Tibial nerve (tissue), 4 donors: Measurements from ENCODE around the gene CD82. TPM values are rescaled to one million over a fixed set of nuclear protein-coding genes. Genes with fewer than 3 reads are reported as not detected.

ENCODE experiments used
- DNase-seq, 2 donors: peaks; one replicate each; pipeline ENCODE4 v3.0.0-alpha.2; 2019; ENCODE audit warnings: low spot score in 2 of 2
- H3K27ac ChIP-seq, 4 donors: fragments of 200-600 bp; sonication (generic) in 3 of 4; one replicate each; pipeline ENCODE4 v1.5.1; 2017 to 2019; ENCODE audit warnings: mild to moderate bottlenecking in 1 of 4
- H3K27me3 ChIP-seq, 2 donors: fragments of 200-600 bp; sonication (generic) in 1 of 2; one replicate each; pipeline versions ENCODE4 v1.5.1 to v1.6.0; 2017 to 2019
- H3K36me3 ChIP-seq, 3 donors: fragments of 200-600 bp; sonication (generic); one replicate each; pipeline ENCODE4 v1.5.1; 2018 to 2019
- H3K4me1 ChIP-seq, 4 donors: fragments of 200-600 bp; sonication (generic) in 3 of 4; one replicate each; pipeline ENCODE4 v1.5.1; 2017 to 2019
- H3K4me3 ChIP-seq, 4 donors: fragments of 200-600 bp; sonication (generic) in 3 of 4; one replicate each; pipeline ENCODE4 v1.5.1; 2017 to 2019; ENCODE audit warnings: mild to moderate bottlenecking in 1 of 4, moderate library complexity in 1 of 4
- H3K9me3 ChIP-seq, 4 donors: fragments of 200-600 bp; sonication (generic) in 3 of 4; one replicate each; pipeline ENCODE4 v1.5.1; 2017 to 2019
- EP300 ChIP-seq, 2 donors: sonication (generic); formaldehyde crosslinking; IDR thresholded peaks; one replicate each; pipeline ENCODE4 v1.6.1; 2017; ENCODE audit warnings: antibody characterized with exemption in 2 of 2, mild to moderate bottlenecking in 1 of 2
- POLR2A ChIP-seq, 2 donors: fragments of 450-650 bp; IDR thresholded peaks; one replicate each; pipeline ENCODE4 v1.6.1; 2017; ENCODE audit warnings: antibody characterized with exemption in 2 of 2, mild to moderate bottlenecking in 2 of 2, moderate library complexity in 2 of 2
- WGBS, 2 donors: methylation state at CpG; one replicate each; pipeline ENCODE4 v1.1.5; 2018; 5-methylcytosine and 5-hydroxymethylcytosine counted together
- total RNA-seq, 4 donors: library from RNA; depleted of rRNA; stranded (reverse); fragments of >200 nt; gene quantifications; one replicate each; pipeline ENCODE4 v1.1.0, GENCODE V29; 2016
- TF ChIP-seq, protein P1 (sequence below), 5 experiments: fragments of 200-600 bp in 3 of 5; fragments of 450-650 bp in 2 of 5; sonication (generic) in 3 of 5; IDR thresholded peaks; one replicate each; pipeline ENCODE4 v1.5.1; 2016 to 2019; ENCODE audit warnings: antibody characterized with exemption in 5 of 5, mild to moderate bottlenecking in 3 of 5, moderate library complexity in 2 of 5

Gene CD82
- total RNA-seq, 4 donors from 2014 or later = 27.9 to 49.4 (median 43.4) TPM

DNA sequence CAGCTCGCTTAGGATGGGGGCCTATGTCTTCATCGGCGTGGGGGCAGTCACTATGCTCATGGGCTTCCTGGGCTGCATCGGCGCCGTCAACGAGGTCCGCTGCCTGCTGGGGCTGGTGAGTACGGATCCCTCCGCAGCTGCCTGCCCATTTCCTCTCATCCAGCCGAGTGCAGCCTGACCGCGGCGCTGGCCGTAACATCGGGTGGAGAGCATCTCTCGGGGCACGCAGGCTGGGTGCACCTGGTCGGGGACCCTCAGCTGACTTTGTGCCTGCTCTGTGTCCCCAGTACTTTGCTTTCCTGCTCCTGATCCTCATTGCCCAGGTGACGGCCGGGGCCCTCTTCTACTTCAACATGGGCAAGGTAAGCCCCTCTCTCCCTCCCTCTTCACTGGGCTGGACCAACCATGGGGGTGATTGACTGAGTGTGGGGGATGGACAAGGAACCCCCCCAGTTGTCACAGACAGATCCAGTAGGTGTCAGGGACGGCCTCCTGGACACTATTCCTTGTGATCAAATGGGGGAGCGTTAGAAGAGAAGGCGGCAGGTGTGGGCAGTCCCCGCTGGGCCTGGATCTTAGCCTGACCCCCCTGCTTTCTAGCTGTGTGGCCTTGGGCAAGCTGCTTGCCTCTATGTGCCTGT is 39.7 kb downstream of the CD82 start:
- Histone ChIP-seq H3K4me3 (no peak overlapping the region), H3K27me3 (no peaks in the 10 kb centered on the region), H3K9me3 (no peaks in the 10 kb centered on the region), H3K36me3 (peaks cover 0 to 35% (median 0%) of the 10 kb centered on the region in 3 donors), H3K27ac (no peak overlapping the region), H3K4me1 (peaks cover 0 to 61% (median 35%) of the 10 kb centered on the region in 4 donors)
- WGBS, 2 donors = 87% methylated on average over 25 of the region's 25 CpGs
- TF ChIP-seq EP300 (IDR thresholded peaks at IDR 0.05) (no peak), POLR2A (IDR thresholded peaks at IDR 0.05) (no peak)
- TF ChIP-seq, protein P1, sequence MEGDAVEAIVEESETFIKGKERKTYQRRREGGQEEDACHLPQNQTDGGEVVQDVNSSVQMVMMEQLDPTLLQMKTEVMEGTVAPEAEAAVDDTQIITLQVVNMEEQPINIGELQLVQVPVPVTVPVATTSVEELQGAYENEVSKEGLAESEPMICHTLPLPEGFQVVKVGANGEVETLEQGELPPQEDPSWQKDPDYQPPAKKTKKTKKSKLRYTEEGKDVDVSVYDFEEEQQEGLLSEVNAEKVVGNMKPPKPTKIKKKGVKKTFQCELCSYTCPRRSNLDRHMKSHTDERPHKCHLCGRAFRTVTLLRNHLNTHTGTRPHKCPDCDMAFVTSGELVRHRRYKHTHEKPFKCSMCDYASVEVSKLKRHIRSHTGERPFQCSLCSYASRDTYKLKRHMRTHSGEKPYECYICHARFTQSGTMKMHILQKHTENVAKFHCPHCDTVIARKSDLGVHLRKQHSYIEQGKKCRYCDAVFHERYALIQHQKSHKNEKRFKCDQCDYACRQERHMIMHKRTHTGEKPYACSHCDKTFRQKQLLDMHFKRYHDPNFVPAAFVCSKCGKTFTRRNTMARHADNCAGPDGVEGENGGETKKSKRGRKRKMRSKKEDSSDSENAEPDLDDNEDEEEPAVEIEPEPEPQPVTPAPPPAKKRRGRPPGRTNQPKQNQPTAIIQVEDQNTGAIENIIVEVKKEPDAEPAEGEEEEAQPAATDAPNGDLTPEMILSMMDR (IDR thresholded peaks at IDR 0.05) = no peak
- DNase-seq = no peak

DNA sequence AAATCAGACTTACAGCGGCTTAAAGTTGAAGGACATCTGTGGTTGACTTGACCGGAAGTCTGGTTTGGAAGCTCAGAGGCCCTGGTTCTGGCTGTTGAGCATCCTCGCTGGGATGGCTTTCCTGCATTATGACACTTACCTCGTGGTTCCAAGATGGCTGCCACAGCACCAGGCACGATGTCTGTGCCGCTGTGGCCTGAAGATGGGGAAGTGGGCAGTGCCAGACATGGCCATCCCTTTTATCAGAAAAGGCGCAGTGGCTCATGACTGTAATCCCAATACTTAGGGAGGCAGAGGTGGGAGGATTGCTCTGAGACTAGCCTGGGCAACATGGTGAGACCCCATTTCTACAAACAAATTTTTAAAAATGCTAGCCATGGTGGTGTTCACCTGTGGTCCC is 40.5 kb downstream of the CD82 start:
- TF ChIP-seq, protein P1 (IDR thresholded peaks at IDR 0.05) = no peak
- TF ChIP-seq POLR2A (IDR thresholded peaks at IDR 0.05) (no peak), EP300 (IDR thresholded peaks at IDR 0.05) (no peak)
- 88 to 98% methylated on average over 7 of the region's 7 CpGs for WGBS, 2 donors
- DNase-seq = no peak
- no peak overlapping the region for H3K4me3 ChIP-seq
- peaks cover 0 to 39% (median 0%) of the 10 kb centered on the region in 3 donors for H3K36me3 ChIP-seq
- no peaks in the 10 kb centered on the region for H3K9me3 ChIP-seq
- H3K27ac ChIP-seq = no peak overlapping the region
- no peaks in the 10 kb centered on the region for H3K27me3 ChIP-seq
- H3K4me1 ChIP-seq = peaks cover 0 to 56% (median 27%) of the 10 kb centered on the region in 4 donors

DNA sequence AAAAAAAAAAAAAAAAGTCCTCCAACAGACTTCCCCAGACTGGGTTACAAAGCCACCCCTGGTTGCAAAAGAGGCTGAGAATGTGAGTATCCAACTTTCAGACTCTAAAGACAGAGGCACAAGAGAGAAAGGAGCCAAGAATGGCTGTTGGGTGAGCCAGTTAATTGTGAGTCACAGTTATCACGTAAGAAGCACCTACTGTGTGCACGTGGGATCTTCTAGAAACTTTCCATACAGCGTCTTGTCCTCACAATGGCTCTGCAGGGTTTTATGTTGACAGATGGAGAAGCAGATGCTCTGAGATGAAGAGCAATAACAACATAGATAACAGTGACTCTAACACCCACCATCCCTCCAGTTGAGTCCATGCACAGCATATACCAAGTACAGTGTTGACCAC is 41.0 kb downstream of the CD82 start:
- H3K27ac ChIP-seq = no peak overlapping the region
- DNase-seq = no peak
- peaks cover 0 to 51% (median 22%) of the 10 kb centered on the region in 4 donors for H3K4me1 ChIP-seq
- H3K9me3 ChIP-seq = no peaks in the 10 kb centered on the region
- no peak overlapping the region for H3K4me3 ChIP-seq
- WGBS, 2 donors = 89 to 94% methylated on average over 3 of the region's 3 CpGs
- H3K36me3 ChIP-seq = peaks cover 0 to 42% (median 0%) of the 10 kb centered on the region in 3 donors
- TF ChIP-seq POLR2A (IDR thresholded peaks at IDR 0.05) (no peak), EP300 (IDR thresholded peaks at IDR 0.05) (no peak)
- TF ChIP-seq, protein P1 (IDR thresholded peaks at IDR 0.05) = no peak
- H3K27me3 ChIP-seq = no peaks in the 10 kb centered on the region

DNA sequence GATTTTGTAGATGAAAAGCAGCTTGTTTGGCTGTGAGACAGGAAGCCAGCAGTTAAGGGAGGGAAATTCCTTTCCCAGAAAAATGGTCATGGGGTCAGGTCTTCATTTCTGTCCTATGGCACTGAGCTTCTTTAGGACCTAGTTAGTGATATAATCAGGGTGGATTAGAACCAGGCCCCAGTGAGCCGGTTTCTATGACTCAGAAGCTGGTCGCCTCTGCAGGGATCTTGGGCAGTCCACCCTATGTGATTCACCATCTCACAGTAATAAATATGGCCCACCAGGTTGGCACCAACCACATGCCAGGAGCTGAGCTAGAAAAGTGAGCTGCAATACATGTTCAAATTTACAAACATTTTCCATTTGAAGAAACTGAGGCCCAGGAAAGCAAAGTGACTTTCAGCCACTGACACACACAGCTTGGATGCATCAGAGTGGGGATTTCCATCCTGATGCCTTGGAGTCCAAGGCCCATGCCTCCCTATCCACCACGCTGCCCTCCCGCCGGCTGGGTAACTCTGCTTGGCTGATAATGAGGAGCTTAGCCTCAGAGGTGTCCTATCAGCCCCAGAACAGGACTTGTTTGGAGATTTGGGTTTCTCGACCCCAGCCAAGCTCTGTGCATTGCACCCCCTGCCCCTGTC is 42.0 kb downstream of the CD82 start:
- 75 to 78% methylated on average over 6 of the region's 6 CpGs for WGBS, 2 donors
- no peaks in the 10 kb centered on the region for H3K27me3 ChIP-seq
- TF ChIP-seq, protein P1 (IDR thresholded peaks at IDR 0.05) = no peak
- TF ChIP-seq POLR2A (IDR thresholded peaks at IDR 0.05) (no peak), EP300 (IDR thresholded peaks at IDR 0.05) (no peak)
- H3K27ac ChIP-seq = no peak overlapping the region
- no peak overlapping the region for H3K4me3 ChIP-seq
- peaks cover 0 to 41% (median 13%) of the 10 kb centered on the region in 4 donors for H3K4me1 ChIP-seq
- peaks cover 0 to 42% (median 0%) of the 10 kb centered on the region in 3 donors for H3K36me3 ChIP-seq
- H3K9me3 ChIP-seq = no peaks in the 10 kb centered on the region
- no peak for DNase-seq

DNA sequence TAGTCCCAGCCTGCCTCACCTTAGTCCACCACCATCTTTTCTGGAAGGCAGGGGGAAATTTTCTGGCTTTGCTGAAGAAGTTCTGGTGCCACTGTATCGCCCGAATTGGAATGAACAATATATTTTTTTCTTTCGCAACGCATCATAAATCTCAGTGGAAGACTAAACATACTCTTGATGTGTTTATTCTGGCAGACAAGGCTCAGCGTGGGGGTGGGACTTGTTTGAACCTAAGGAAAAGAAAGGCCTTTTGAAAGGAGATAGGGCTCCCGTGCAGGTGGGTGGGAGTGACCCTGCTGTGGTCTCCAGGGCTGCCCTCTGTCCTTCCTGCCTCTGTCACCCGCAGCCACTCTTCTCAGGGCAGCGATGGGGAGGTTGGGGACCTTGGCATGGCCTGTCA is 42.5 kb downstream of the CD82 start:
- WGBS, 2 donors = 37 to 41% methylated on average over 8 of the region's 8 CpGs
- no peak overlapping the region for H3K27ac ChIP-seq
- no peak for DNase-seq
- no peaks in the 10 kb centered on the region for H3K9me3 ChIP-seq
- TF ChIP-seq, protein P1 (IDR thresholded peaks at IDR 0.05) = no peak
- no peak for TF ChIP-seq POLR2A (IDR thresholded peaks at IDR 0.05)
- no peak for TF ChIP-seq EP300 (IDR thresholded peaks at IDR 0.05)
- H3K4me1 ChIP-seq = peaks cover 0 to 36% (median 9%) of the 10 kb centered on the region in 4 donors
- no peaks in the 10 kb centered on the region for H3K27me3 ChIP-seq
- no peak overlapping the region for H3K4me3 ChIP-seq
- peaks cover 0 to 42% (median 0%) of the 10 kb centered on the region in 3 donors for H3K36me3 ChIP-seq
